Thoracic aorta (tissue), 2 donors: ENCODE measurements around the gene DNAH3. TPM values are rescaled to one million over a fixed set of nuclear protein-coding genes. Genes with fewer than 3 reads are reported as not detected.
"Not testable (repeated sequence)": the region's sequence is repeated elsewhere in the genome, so short reads cannot be mapped to it uniquely, and the experiment has no call there.

Experiments
- ATAC-seq: fragments of 150-250 bp; one replicate; pipeline ENCODE4 v1.8.0; 2017; ENCODE audit warnings: low read depth; ENCODE audit not compliant: insufficient number of reproducible peaks, low FRiP score
- DNase-seq: peaks from one replicate; pipeline ENCODE4 v3.0.0-alpha.2; 2020; ENCODE audit warnings: low spot score
- H3K27ac ChIP-seq, 2 donors: fragments of 200-600 bp; sonication (generic); 1 replicate in 1 of 2; 2 replicates in 1 of 2; pipeline ENCODE4 v1.5.1; 2016; ENCODE audit warnings: mild to moderate bottlenecking in 2 of 2, moderate library complexity in 2 of 2
- H3K27me3 ChIP-seq: fragments of 200-600 bp; sonication (generic); replicated peaks from 2 replicates; pipeline ENCODE4 v1.6.0; 2016; ENCODE audit warnings: mild to moderate bottlenecking; ENCODE audit not compliant: insufficient read depth
- H3K36me3 ChIP-seq: fragments of 200-600 bp; sonication (generic); one replicate; pipeline ENCODE4 v1.5.1; 2016
- H3K4me1 ChIP-seq, 2 donors: fragments of 200-600 bp; sonication (generic); 1 replicate in 1 of 2; 2 replicates in 1 of 2; pipeline versions ENCODE4 v1.5.1 to v1.6.0; 2016; ENCODE audit warnings: low read depth in 2 of 2, mild to moderate bottlenecking in 1 of 2; ENCODE audit not compliant: control insufficient read depth in 1 of 2
- H3K4me3 ChIP-seq: fragments of 200-600 bp; sonication (generic); 2 replicates; pipeline ENCODE4 v1.5.1; 2016; ENCODE audit warnings: mild to moderate bottlenecking
- H3K9me3 ChIP-seq: fragments of 200-600 bp; sonication (generic); 2 replicates; pipeline ENCODE4 v1.5.1; 2016
- total RNA-seq, 2 donors: library from RNA; depleted of rRNA; stranded (reverse); fragments of >200 nt; gene quantifications; one replicate each; pipeline versions ENCODE4 v1.1.0 to v1.2.3, GENCODE V29; 2016
- TF ChIP-seq, protein P1 (sequence below): fragments of 200-600 bp; sonication (generic); IDR thresholded peaks from one replicate; pipeline ENCODE4 v1.5.1; 2019; ENCODE audit warnings: antibody characterized with exemption

Gene DNAH3
- total RNA-seq, 2 donors from 2014 or later, result not detected

- DNase-seq, result no peak
- Histone ChIP-seq H3K27me3 (no peaks in the 10 kb centered on the region), H3K4me3 (no peak overlapping the region), H3K36me3 (no peaks in the 10 kb centered on the region), H3K4me1 (no peaks in the 10 kb centered on the region), H3K9me3 (no peaks in the 10 kb centered on the region), H3K27ac (no peak overlapping the region)
- TF ChIP-seq, protein P1, sequence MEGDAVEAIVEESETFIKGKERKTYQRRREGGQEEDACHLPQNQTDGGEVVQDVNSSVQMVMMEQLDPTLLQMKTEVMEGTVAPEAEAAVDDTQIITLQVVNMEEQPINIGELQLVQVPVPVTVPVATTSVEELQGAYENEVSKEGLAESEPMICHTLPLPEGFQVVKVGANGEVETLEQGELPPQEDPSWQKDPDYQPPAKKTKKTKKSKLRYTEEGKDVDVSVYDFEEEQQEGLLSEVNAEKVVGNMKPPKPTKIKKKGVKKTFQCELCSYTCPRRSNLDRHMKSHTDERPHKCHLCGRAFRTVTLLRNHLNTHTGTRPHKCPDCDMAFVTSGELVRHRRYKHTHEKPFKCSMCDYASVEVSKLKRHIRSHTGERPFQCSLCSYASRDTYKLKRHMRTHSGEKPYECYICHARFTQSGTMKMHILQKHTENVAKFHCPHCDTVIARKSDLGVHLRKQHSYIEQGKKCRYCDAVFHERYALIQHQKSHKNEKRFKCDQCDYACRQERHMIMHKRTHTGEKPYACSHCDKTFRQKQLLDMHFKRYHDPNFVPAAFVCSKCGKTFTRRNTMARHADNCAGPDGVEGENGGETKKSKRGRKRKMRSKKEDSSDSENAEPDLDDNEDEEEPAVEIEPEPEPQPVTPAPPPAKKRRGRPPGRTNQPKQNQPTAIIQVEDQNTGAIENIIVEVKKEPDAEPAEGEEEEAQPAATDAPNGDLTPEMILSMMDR, result no peak
- ATAC-seq, result no peak
Observed at GRCh38 chr16:21120976-21121520, 29.6 kb downstream of the DNAH3 start.

- TF ChIP-seq, protein P1, result no peak
- no peaks in the 10 kb centered on the region for H3K9me3 ChIP-seq
- H3K27me3 ChIP-seq, result no peaks in the 10 kb centered on the region
- no peaks in the 10 kb centered on the region for H3K4me1 ChIP-seq
- no peaks in the 10 kb centered on the region for H3K36me3 ChIP-seq
- no peak overlapping the region for H3K27ac ChIP-seq
- ATAC-seq (no peak), DNase-seq (no peak)
- H3K4me3 ChIP-seq, result no peak overlapping the region
Observed at GRCh38 chr16:21117567-21117966, 33.1 kb downstream of the DNAH3 start.

DNA sequence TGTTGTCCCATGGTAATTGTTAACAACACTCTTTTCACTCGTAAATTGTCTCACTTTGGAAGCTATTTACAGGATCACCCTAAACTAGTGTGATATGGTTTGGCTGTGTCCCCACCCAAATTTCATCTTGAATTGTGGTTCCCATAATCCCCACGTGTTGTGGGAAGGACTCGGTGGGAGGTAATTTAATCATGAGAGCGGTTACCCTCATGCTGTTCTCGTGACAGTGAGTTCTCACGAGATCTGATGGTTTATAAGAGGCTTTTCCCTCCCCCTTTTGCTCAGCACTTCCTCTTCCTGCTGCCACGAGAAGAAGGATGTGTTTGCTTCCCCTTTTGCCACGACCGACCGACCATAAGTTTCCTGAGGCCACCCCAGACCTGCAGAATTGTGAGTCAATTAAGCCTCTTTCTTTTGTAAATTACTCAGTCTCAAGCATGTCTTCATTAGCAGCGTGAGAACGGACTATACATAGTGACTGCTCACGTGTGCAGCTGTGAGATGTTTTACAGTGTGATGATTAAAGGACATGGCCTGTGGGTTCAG lies 34.4 kb downstream of the DNAH3 start:
- H3K4me3 ChIP-seq, result no peak overlapping the region
- no peaks in the 10 kb centered on the region for H3K4me1 ChIP-seq
- no peaks in the 10 kb centered on the region for H3K36me3 ChIP-seq
- TF ChIP-seq, protein P1, result no peak
- no peaks in the 10 kb centered on the region for H3K9me3 ChIP-seq
- H3K27ac ChIP-seq, result no peak overlapping the region
- no peaks in the 10 kb centered on the region for H3K27me3 ChIP-seq
- DNase-seq (no peak), ATAC-seq (no peak)

- not testable (repeated sequence) for H3K4me3 ChIP-seq, DNase-seq, H3K36me3 ChIP-seq, H3K27me3 ChIP-seq, H3K27ac ChIP-seq, H3K9me3 ChIP-seq, ATAC-seq, H3K4me1 ChIP-seq
Observed at GRCh38 chr16:21115551-21115950, 35.1 kb downstream of the DNAH3 start.

- no peak for DNase-seq
- no peak for ATAC-seq
Observed at GRCh38 chr16:21103941-21104860, 46.4 kb downstream of the DNAH3 start.

More at GRCh38 chr16:21103941-21104860, 46.4 kb downstream of the DNAH3 start:
- TF ChIP-seq, protein P1, result no peak
- H3K4me1 ChIP-seq, result no peaks in the 10 kb centered on the region
- no peaks in the 10 kb centered on the region for H3K36me3 ChIP-seq
- H3K9me3 ChIP-seq, result no peaks in the 10 kb centered on the region
- no peak overlapping the region for H3K4me3 ChIP-seq
- H3K27ac ChIP-seq, result no peak overlapping the region
- H3K27me3 ChIP-seq, result no peaks in the 10 kb centered on the region
